SW 1271 (cell line): ENCODE data around the gene TEX2.

Experiments
- DNase-seq, 2 experiments: peaks; one replicate each; lab custom pipeline; 2025; lab: John Stamatoyannopoulos, UW

TEX2 gene

DNA sequence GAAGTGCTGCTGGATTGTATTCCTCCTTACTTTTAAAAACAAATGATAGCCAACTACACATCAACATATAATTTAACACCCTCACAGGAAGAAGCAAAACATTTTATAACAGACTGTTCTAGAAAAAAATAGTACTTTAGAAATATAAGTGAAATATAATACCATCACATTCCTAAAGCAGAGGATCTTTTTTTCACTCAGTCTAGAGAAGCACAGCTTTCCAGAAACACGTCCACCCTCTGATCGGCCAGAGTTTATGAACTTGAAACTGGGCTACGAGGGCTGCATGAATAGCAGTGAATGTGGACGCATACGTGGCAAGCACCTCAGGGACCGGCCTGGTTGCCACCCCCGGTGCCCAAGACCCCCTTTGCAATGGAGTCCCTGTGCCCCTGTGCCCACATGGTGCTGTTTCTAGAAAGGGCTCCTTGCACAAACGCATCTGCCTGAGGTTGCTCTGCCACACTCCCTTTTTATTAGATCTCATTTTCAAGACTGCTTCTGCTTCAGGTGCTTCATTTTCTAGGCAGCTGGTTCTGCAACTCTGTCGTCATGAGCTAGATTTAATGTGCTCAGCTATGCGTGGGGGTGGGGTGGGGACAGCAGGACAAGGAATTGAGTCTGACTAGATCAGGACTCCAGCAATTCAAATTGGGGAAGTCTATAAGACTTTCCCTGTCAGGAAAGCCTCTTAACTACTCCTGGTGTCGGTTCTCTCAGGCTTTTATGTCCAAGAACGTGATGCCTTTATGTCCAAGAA is 104.0 kb downstream of the TEX2 start:
- DNase-seq = no peak

DNA sequence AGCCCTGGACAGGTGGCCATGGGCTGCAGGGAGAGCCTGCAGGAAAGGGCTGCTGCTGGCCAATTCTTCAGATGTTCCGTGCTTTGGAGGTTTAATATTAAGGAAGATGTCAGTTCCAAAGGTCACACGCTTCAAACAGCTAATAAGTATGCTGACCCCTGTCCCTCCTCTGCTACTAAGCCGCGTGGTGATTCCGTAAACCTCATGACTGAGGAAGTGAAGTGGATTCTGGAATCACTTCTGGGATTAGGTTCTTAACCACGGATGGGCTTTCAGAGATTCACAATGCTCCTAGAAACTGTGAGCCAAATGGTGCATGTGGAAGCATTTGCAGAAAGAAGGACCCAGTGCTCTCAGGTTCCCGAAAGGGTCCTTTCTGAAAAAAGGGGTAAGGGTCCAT is 104.7 kb downstream of the TEX2 start:
- DNase-seq = no peak

DNA sequence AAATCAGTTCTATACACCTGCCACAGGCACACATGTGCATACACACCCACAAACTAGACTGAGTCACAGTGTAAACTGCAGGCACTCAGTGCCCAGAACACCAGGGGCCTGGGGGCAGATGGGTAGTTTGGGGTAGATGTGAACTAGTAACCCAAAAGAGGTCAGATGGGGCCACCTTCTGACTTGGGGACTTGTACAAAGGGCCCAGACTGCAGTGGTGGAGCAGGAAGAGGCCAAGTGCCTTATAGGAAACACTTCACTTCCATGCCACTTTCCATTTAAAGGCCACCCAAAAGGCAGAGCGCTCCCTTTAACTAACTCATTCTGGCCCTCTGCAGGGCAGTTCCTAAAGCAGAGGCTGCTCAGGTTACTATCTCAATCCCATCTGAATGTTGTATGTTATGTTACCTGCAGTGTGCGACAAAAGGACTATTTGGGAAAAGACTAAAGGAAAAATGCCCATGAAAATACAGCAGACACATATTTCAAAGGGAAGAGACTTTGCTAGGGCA is 105.3 kb downstream of the TEX2 start:
- DNase-seq = no peak

DNA sequence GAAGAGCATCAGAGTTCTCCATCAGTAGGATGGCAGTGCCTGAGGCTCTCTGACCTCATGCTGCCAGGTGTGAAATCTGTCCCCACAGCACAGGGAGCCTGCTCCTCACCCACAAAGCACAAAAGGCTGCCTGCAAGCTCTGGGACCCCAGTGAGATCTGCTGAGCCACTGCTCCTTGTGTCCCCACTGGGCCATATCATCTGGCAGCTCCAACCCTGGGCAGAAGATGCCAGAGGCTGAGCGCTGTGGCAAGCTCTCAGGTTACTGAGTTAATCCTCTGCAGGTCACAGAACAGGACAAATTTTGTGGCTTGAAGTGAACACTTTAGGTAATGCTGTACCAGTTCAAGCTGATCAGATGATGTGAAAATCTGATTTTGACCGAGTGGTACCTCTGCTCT is 106.4 kb downstream of the TEX2 start:
- no peak for DNase-seq

DNA sequence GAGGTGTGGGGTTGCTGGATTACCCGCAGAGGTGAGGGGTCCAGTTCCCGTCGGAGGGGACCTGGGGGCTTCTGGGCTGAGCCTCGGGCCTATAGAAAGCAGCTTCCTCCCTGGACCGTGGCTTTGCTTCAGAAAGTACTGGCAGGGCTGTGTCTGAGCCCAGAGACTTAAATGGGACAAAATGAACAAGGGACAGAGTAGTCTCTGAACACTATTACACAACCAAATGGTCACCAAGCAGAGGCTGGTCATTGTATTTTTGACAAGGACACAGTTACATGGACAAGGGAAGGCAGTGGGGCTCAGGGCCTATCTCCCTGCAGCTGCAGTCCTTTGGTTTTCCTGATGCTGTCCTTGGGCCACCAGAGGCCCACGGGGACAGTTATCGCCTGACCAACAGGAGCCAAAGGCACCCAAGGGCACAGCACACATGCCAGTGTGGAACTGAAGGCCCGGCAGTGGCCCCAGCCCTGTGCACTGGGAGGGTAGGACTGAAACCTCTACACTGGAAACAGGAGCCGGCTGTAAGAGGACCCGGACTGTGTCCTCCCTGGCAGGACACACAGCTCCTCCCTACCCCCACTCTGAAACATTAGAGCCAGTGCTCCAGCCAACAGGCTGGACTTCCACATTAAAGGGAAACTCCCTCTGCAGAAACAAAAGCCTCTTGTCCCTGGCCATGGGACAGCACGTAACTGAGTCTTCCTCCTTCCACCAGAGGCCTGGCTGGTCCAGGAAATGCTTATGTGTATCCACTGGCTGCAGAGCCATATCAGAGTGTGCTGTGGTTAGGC is 107.1 kb downstream of the TEX2 start:
- no peak for DNase-seq

DNA sequence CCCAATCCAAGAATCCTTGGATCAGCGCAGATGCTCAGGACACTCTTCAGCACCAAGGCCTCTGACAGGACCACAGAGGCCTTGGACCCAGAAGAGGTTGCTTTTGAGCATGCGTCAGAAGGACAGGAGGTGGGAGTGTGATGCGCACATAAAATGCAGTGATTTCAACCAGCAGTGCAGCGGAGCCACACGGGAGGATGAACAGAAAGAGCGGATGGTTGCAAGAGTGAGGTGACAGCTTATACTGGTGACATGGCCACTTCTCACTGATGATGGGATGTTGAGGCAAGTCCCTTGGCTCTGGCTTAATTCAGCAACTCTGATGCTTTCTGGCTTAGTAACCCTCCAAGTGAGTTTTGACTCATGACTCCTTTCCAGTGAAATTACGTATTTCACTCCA is 107.9 kb downstream of the TEX2 start:
- DNase-seq = no peak

DNA sequence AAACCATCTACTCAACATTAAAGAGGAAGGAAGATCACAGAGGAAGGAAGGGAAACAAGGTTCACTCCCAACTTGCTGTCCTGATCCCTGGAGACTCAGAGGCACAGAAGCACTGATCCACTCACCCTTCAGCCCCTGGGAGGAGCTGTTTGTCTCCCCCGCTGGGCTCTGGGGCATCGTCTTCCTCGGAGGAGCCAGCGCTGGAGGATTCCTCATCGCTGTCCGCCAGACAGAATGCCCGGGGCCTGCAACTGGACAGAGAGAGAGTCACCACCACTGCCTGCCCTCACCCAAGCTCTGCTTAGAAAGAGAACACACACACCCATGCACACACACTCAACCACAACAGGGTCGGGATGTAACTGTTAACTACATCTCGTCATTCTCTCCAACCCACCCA is 108.3 kb downstream of the TEX2 start:
- no peak for DNase-seq

DNA sequence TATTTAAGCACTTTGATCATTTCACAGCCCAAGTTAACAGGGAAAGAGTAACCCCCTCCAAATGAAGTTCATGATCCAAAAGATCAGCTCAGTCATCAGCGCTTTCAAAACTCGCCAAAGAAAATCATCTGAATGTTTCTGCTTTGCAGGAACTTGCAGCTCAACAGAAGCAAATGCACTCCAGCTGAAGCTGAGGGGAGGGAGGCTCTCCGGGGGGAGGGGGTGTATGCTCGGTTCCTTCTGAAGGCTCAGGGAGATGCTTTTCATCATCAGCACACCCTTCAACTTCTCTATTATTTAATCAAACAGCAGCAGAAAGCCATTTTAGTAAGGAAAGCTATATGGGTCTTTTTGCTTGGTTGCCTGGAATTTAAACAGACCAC is 108.8 kb downstream of the TEX2 start:
- no peak for DNase-seq

DNA sequence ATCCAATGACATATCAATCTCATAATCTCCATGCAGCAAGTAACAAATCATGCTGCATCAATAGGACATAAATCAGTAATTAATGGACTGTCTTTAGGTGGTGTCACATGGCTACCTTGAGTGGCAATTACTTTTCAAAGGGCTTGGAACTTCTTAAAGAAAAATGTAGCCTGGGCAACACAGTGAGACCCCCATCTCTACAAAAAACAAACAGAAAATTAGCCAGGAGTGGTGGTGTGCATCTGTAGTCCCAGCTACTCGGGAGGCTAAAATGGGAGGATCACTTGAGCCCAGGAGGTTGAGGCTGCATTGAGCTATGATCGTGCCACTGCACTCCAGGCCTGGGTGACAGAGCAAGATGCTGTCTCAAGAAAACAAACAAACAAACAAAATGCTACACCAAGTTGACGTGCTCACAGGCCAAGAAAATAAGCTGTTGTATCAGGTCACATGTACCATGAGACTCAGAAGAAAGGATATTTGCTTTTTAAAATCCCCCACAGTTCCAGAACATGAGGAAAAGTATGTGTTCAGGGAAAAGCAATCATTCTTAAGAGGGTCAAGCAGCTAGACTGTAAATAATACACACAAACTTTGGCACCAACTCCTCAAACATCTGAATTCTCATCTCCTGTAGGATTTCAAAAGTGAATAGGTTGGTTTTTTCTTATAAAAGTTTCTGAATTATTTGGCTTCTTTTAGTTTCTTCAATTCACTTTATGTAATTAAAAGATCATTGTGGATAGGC is 109.3 kb downstream of the TEX2 start:
- DNase-seq = no peak

DNA sequence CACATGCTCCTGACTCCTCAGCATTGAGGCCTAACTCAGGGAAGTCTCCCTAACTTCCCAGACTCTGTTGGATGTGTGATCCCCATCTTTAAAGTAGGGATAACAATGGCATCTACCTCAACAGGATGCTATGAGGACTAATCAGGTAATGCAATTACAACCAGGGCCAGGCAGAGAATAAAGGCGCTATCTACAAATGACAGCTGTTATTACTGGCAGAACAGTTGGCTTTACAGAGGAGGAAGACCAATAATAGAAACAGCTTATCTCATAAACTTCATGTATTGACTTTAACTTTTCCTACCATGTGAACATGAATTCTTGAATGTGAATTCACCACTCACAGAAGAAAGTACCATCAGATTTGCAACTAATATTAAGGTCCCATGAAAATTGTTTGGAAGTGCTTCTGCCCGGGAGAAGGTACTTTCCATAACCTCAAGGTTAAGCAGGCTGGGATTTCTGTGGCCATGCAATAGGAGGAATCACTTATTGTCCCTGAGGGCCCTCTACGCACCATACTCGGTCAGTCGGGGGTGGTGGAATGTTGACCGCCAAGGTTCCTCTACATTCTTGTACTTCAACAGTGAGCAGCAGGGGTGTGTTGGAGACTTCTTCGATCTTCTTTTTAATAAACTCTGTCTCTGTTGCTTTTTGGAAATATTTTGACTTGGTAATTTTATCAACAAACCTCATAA is 110.5 kb downstream of the TEX2 start:
- no peak for DNase-seq

DNA sequence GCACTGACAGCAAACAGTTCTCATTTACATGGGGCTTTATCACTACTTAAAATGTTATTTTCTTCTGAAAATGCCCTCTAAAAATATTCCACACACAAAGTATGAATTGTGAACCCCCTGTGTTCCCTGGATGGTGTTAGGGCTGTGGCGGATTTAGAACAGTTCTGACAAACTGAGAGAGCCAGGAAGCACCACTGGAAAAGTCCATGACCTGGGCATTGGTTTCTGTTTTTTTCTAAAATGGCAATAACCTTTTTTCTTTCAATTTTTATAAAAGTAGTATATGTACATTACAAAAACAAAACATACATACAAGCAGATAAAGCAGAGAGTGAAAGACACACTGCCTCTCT is 112.1 kb downstream of the TEX2 start:
- no peak for DNase-seq

DNA sequence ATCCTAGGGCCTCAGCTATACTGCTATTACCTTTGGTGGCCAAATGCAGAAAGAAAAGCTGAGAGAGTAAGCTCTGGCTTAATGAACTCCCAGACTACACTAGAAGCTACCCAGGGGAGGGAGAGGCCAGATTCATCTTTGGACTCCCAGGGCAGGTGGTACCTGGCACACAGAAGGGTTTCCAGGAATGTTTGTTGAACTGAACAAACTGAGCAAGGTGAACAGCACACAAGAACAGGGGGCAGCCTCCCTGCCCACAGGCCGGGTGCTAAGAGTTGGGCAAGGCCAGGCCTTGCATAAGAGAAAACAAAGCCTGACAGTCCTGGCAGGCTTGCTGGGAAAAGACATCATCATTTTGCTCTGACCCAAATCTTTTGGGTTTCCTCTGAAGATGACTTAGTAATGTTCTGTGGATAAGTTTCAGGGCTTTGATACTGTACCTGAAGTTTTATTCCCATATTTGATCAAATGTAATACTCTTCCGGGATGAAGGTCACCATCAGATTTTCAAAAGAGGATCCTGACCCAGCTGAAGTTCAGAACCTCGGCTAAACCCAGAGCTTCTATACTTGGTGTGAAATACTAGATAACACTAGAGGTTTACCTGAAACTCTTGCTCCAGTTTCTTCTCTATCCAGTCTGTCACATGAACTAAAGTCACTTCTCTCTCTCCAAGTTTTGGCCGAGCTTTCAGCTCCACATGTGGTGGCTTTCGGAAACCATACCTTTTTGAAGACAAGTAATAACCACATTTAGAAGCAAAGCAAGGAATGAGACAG is 112.6 kb downstream of the TEX2 start:
- DNase-seq = no peak

DNA sequence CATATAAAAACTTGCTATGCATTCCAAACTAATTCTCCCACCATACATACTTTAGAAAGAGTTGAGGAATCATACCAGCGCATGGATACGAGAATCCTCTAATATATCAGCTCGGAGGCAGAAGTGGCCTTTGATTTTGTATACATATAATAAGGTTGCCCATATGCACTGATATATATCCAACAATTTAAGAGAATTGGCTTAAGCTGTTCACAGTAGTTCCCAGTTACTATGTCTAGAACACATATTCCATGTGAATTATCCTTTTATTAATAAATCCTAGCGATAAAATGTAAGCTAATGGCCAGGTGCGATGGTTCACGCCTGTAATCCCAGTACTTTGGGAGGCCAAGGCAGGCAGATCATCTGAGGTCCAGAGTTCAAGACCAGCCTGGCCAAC is 113.9 kb downstream of the TEX2 start:
- DNase-seq = no peak

DNA sequence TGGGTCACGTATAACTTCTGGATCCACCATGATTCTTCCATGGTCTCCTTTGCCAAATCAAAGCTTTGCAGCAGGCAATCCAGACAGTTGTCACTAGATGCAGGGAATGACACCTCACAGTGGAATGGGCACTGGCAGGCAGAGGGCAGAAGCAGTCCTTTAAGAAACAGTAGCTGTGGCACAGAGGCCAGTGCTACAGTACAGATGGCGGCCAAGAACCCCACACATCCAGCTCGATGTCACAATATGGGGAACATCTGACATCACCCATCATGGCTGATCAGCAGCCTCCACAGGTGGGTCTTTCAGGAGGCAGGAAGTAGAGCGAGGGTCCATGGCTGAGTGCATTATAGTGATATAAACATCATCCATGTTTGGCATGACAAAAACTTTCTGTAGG is 114.4 kb downstream of the TEX2 start:
- DNase-seq = peak in 1 of 2 experiments; percentile 27

DNA sequence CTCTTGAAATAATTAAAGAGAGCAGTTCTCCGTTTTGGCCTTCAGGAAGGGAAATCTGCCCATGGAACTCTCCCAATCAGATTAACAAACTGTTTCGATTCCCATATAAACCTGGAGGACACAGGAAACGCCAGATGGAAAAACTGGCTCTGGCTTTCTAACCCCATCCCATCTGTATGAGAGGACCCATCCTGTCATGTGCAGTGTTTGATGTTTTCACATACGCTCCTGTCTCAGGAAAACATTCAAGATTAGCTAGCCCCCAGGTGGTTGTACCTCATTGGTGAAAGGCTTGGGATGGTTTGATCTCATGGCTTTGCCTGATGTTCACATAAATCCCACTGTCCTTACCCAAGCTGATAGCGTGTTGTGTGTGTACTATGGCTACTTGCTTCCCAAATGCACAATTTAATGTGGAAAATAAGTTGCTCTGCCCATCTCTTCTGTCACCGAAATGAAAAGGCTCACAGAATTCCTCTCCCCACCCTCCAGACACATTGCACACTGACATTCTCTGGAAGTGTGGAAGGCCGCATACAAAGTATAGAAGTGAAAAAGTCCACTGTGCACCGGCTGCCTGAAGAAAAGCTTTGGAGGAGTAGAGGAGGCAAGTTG is 114.9 kb downstream of the TEX2 start:
- DNase-seq = no peak

DNA sequence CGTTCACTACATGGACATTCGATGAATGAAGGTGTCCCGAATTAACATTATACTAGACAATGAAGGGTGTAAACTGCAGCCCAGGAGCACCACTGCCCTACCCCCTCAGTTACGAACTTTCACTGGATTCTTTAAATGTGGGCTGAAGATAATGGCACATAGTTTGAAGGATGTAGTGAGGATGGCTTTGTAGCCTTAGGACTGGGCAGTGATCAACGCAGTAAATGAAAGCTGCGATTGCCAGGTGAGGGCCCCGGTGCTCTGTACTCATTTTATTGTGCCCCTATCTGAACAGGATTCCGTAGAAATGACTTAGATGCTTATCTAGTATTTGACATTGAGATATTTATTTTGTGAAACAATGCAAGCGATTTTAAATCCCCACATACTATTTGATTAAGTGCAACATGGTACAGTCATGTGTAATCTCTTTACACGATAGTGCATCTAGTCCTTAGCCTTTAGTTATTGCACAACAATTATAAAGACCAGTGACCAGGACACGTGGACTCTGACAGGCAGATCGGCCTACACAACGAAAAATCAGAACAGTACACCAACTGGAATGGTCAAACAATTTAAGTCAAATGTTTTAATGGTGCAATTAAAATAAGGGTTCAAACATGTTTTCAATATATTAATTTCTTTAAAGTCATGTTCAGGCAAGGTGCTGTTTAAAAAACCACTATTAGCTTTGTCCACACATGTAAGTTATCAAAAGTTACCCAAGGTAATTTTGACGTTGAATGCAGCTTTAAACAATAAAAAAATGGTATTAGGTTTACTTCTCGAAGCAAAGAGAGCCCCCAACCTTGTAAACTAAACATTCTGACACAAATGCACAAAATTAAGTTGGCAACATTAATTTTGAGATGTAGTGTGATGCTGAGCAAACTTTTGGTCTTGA is 115.7 kb downstream of the TEX2 start:
- peak in 1 of 2 experiments; percentile 55 for DNase-seq

DNA sequence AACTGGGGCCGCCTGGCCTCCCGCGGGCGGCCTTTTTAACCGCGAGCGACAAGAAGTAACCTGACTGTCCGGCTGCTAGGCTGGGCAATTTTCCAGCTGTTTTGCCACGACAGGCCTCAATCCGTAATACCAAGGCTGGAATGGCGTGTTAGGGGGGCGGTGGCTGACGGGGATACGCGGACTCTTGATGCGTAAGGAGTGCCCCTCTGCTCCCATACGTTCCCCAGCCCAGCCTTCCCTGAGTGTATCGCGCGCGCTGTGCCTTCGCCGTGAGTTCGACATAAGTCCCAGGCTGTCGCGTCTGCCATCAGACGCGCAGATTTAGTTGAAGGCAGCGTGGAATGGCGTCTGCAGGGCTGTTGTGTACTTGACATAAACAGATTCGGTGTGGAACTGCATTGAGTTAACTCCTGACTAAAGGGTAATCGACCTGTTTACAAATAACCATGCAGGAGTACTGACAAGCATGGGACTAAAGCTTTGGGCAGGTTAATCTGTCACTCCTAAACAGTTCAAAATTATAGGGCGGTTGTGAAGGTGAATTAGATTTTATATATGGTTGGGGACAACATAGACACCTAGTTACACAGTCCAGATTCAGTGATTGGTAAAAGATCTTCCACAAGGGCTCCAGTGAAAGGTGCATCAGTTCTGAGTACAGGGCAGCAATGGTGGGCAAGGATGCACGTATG is 116.5 kb downstream of the TEX2 start:
- DNase-seq = peak; percentile 53 to 61

DNA sequence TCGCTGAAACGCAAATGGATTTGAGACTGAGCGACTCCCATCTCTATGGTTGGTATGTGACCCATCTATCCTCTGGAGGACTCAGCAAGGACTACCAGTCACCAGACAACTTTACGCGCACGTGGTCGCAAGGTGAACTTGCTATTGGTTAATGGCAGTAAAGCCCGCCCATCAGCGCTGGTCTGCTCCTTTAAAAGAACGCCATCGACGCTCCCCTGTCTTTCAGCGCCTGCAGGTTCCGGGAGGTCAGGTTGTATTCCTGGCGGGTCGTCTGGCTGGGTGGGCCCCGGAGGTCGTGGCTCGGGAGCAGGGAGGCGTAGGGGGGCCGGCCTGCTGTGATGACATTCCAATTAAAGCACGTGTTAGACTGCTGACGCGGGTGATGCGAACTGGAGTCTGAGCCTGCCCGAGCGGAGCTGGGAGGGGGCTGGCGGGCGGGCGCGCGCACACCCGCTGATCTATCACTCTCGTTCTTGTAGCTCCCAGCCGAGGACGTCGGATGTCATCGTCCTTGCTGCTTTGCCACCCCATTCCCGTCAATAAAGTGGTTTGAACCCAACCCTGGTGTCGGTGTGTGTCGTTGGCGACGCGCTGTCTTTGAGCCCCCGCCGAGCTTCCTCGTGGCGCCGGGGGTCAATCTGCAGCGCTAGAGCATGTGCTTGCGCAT is 117.2 kb downstream of the TEX2 start:
- DNase-seq = peak; percentile 94 to 99

DNA sequence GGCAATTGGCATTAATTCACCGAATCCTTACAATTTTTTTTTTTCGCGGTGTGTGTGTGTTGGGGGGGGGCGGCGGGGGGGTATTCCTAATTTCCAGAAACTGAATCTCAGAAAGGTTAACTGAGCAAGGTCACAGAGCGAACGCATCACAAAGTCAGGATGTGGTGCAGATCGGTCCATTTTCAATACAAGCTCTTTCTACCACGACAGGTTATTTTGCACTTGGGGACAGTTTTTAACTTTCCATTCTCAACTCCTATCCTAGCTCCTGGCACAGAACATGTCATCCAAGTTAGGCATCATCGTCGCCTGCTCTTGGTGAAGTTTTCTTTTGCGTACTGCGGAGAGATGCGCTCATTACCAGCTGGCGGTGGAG is 117.7 kb downstream of the TEX2 start:
- DNase-seq = no peak
